ENCODE data around the gene NUP107. TPM values are rescaled to one million over a fixed set of nuclear protein-coding genes. Genes with fewer than 3 reads are reported as not detected.

Gene NUP107
- total and polyA plus RNA-seq, 7 donors = 6.0 to 34.3 (median 24.2) TPM

DNA sequence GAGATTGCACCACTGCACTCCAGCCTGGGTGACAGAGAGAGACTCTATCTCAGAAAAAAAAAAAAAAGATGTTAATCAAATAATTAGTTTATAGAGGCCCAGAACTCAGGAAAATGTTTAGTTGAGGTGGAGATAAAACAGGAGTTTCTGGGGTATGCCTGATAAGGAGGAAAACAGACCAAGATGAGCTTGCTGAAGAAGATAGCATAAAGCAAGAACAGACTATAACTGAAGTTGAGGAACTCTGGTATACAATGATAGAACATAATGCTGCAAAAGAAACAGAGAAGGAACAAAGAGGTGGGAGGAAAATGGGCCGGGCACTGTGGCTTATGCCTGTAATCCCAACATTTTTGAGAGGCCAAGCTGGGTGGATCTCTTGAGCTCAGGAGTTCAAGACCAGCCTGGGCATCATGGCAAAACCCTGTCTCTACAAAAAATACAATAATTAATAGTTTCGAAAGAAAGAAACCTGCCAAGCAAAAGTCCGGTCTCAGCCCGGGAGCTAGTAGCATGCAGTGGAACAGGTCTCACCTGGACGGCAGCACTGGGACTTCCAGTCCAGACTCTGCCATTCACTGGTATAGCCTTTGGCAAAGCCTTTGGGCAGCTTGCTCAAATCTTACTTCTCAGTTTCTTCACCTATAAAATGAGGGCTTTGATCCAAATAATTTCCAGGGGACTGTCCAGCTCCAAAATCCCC lies 84.6 kb downstream of the NUP107 start:
- Histone ChIP-seq H3K27ac (no peak overlapping the region), H3K4me1 (no peaks in the 10 kb centered on the region), H3K36me3 (peaks cover 0 to 11% (median 2%) of the 10 kb centered on the region in 4 donors), H3K27me3 (no peaks in the 10 kb centered on the region), H3K4me3 (no peak overlapping the region), H3K9me3 (no peaks in the 10 kb centered on the region)
- 94 to 96% methylated on average over 5 of the region's 5 CpGs for WGBS, 2 donors
- TF ChIP-seq POLR2A (IDR thresholded peaks at IDR 0.05) = no peak
- TF ChIP-seq POLR2AphosphoS5 (IDR thresholded peaks at IDR 0.05) = no peak
- TF ChIP-seq, protein P1, sequence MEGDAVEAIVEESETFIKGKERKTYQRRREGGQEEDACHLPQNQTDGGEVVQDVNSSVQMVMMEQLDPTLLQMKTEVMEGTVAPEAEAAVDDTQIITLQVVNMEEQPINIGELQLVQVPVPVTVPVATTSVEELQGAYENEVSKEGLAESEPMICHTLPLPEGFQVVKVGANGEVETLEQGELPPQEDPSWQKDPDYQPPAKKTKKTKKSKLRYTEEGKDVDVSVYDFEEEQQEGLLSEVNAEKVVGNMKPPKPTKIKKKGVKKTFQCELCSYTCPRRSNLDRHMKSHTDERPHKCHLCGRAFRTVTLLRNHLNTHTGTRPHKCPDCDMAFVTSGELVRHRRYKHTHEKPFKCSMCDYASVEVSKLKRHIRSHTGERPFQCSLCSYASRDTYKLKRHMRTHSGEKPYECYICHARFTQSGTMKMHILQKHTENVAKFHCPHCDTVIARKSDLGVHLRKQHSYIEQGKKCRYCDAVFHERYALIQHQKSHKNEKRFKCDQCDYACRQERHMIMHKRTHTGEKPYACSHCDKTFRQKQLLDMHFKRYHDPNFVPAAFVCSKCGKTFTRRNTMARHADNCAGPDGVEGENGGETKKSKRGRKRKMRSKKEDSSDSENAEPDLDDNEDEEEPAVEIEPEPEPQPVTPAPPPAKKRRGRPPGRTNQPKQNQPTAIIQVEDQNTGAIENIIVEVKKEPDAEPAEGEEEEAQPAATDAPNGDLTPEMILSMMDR (IDR thresholded peaks at IDR 0.05) = no peak
- no peak for TF ChIP-seq EP300 (IDR thresholded peaks at IDR 0.05)
- intact Hi-C loops (cut with DNase I) = no loop called here
- no peak for DNase-seq

DNA sequence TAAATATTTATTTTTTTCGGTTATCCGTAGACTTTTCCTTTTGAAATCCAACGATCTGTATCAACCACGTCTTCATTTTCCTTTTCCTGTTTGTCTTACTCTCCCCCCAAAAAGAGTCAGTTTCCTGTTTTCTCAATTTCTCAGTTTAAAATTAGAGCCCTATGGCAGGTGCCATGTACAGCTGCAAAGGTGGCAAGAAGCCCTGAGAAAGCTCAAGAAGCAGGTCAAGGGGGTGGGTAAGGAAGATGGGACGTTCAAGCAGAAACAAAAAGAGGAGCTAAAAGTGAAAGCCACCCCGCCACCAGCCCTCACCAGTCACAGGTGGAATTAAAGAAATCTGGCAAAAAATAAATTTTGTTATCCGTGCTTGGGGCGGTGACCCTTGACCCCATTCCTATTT lies 85.9 kb downstream of the NUP107 start:
- intact Hi-C loops (cut with DNase I) = no loop called here
- H3K9me3 ChIP-seq = no peaks in the 10 kb centered on the region
- H3K27ac ChIP-seq = no peak overlapping the region
- no peaks in the 10 kb centered on the region for H3K4me1 ChIP-seq
- H3K4me3 ChIP-seq = no peak overlapping the region
- no peak for DNase-seq
- H3K27me3 ChIP-seq = no peaks in the 10 kb centered on the region
- TF ChIP-seq POLR2AphosphoS5 (IDR thresholded peaks at IDR 0.05) (no peak), EP300 (IDR thresholded peaks at IDR 0.05) (no peak), POLR2A (IDR thresholded peaks at IDR 0.05) (no peak)
- TF ChIP-seq, protein P1 (IDR thresholded peaks at IDR 0.05) = no peak
- no peaks in the 10 kb centered on the region for H3K36me3 ChIP-seq
- WGBS, 2 donors = 51 to 81% methylated on average over 8 of the region's 8 CpGs

DNA sequence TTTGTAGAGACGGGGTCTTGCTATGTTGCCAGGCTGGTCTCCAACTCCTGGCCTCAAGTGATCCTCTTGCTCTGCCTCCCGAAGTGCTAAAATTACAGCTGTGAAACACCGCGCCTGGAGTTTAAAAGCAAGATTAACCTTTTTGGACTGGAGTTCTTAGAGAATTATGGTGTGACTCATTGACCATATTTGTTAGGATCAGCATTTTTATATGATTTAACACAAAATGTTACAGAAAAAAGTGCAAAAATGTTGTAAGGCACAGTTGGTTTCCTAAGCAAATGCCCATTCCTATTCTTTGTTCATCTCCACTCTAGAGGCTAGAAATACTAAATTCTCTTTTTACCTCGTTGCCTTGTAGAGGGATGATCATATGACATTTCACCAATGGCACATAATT lies 86.8 kb downstream of the NUP107 start:
- H3K4me1 ChIP-seq = no peaks in the 10 kb centered on the region
- 91 to 95% methylated on average over 5 of the region's 5 CpGs for WGBS, 2 donors
- DNase-seq = no peak

DNA sequence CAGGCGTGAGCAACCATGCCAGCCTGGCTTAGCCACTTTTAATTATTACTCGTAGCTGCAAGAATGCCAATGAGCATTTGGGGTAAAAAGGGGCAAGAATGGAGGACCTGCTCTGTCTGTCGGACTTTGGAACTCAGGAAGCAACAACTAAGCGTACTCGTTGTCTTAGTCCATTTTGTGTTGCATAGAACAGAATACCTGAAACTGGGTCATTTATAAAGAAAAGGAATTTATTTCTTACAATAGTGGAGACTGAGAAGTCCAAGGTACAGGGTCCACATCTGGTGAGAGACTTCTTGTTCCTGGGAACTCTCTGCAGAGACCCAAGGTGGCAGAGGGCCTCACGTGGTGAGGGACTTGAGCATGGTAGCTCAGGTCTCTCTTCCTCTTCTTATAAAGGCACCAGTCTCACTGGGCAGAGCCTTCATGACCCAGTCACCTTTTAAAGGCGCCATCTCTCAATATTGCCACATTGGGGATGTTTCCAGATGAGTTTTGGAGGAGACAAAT lies 88.4 kb downstream of the NUP107 start:
- Histone ChIP-seq H3K9me3 (no peaks in the 10 kb centered on the region), H3K4me3 (no peak overlapping the region), H3K27me3 (no peaks in the 10 kb centered on the region), H3K27ac (no peak overlapping the region), H3K4me1 (no peaks in the 10 kb centered on the region), H3K36me3 (no peaks in the 10 kb centered on the region)
- no peak for TF ChIP-seq POLR2A (IDR thresholded peaks at IDR 0.05)
- TF ChIP-seq POLR2AphosphoS5 (IDR thresholded peaks at IDR 0.05) = no peak
- TF ChIP-seq, protein P1 (IDR thresholded peaks at IDR 0.05) = no peak
- no peak for TF ChIP-seq EP300 (IDR thresholded peaks at IDR 0.05)
- DNase-seq = no peak
- intact Hi-C loops (cut with DNase I) = no loop called here
- WGBS, 2 donors = 92 to 93% methylated on average over 7 of the region's 7 CpGs

More for the DNA sequence above, 86.8 kb downstream of the NUP107 start:
- Histone ChIP-seq H3K9me3 (no peaks in the 10 kb centered on the region), H3K4me3 (no peak overlapping the region), H3K36me3 (no peaks in the 10 kb centered on the region), H3K27me3 (no peaks in the 10 kb centered on the region), H3K27ac (no peak overlapping the region)
- intact Hi-C loops (cut with DNase I) = no loop called here
- no peak for TF ChIP-seq POLR2AphosphoS5 (IDR thresholded peaks at IDR 0.05)
- TF ChIP-seq EP300 (IDR thresholded peaks at IDR 0.05) = no peak
- TF ChIP-seq, protein P1 (IDR thresholded peaks at IDR 0.05) = no peak
- no peak for TF ChIP-seq POLR2A (IDR thresholded peaks at IDR 0.05)

Measured in sigmoid colon (tissue), 7 donors.